Activated naive CD8-positive, alpha-beta T cell treated with anti-CD3 and anti-CD28 coated beads, Interleukin-2, amount 10 ng/mL, durations not matched to agents 7 days and 5 days (primary cell): Measurements from ENCODE around the gene UGT1A1. TPM values are rescaled to one million over a fixed set of nuclear protein-coding genes. Genes with fewer than 3 reads are reported as not detected.
"Not testable (repeated sequence)": the region's sequence is repeated elsewhere in the genome, so short reads cannot be mapped to it uniquely, and the experiment has no call there.

Experiments
- ATAC-seq: fragments of 150-1000 bp; cut with Tn5 transposase; one replicate; pipeline ENCODE4 v1.10.0; 2021; ENCODE audit warnings: low read depth, moderate library complexity
- POLR2A ChIA-PET: fragments of 350-600 bp; sonication (Branson Sonifier 250); formaldehyde crosslinking; loops from one replicate; lab custom pipeline; 2021; ENCODE audit warnings: antibody characterized with exemption; lab: Charles Lee
- DNase-seq: peaks from one replicate; pipeline ENCODE4 v3.0.0; 2021
- H3K27ac Mint-ChIP-seq: one replicate; pipeline ENCODE4 v1.8.0; 2022; ENCODE audit warnings: mild to moderate bottlenecking, mixed read lengths
- H3K27me3 Mint-ChIP-seq: one replicate; pipeline ENCODE4 v1.8.0; 2022; ENCODE audit warnings: mild to moderate bottlenecking, moderate library complexity, mixed read lengths
- H3K36me3 Mint-ChIP-seq: one replicate; pipeline ENCODE4 v1.8.0; 2021; ENCODE audit warnings: mild to moderate bottlenecking, mixed read lengths
- H3K4me1 Mint-ChIP-seq: one replicate; pipeline ENCODE4 v1.8.0; 2021; ENCODE audit warnings: mixed read lengths
- H3K4me3 Mint-ChIP-seq: one replicate; pipeline ENCODE4 v1.8.0; 2022; ENCODE audit warnings: mild to moderate bottlenecking, moderate library complexity, mixed read lengths
- H3K9me3 Mint-ChIP-seq: one replicate; pipeline ENCODE4 v1.8.0; 2021; ENCODE audit warnings: mixed read lengths
- total RNA-seq, 2 experiments: library from RNA; stranded (reverse); gene quantifications; one replicate each; pipeline ENCODE4 v1.2.3, GENCODE V29; 2021

The UGT1A1 gene
- total RNA-seq: not detected

- no peak within 1 kb of the TSS for H3K4me3 Mint-ChIP-seq
- H3K27me3 Mint-ChIP-seq: peaks cover 12% of the 10 kb centered on the region
- ATAC-seq (no peak), DNase-seq (no peak)
- no peaks in the 10 kb centered on the region for H3K9me3 Mint-ChIP-seq
- H3K27ac Mint-ChIP-seq: no peak within 1 kb of the TSS
- no peaks in the 10 kb centered on the region for H3K4me1 Mint-ChIP-seq
- POLR2A ChIA-PET: no interaction called here
- H3K36me3 Mint-ChIP-seq: no peaks in the 10 kb centered on the region
Observed at GRCh38 chr2:233760043-233760442, at the start of gene UGT1A1. UGT1A1 (plus strand) TSS chr2:233760270; CDS start chr2:233760288, 18 bp downstream.

DNA sequence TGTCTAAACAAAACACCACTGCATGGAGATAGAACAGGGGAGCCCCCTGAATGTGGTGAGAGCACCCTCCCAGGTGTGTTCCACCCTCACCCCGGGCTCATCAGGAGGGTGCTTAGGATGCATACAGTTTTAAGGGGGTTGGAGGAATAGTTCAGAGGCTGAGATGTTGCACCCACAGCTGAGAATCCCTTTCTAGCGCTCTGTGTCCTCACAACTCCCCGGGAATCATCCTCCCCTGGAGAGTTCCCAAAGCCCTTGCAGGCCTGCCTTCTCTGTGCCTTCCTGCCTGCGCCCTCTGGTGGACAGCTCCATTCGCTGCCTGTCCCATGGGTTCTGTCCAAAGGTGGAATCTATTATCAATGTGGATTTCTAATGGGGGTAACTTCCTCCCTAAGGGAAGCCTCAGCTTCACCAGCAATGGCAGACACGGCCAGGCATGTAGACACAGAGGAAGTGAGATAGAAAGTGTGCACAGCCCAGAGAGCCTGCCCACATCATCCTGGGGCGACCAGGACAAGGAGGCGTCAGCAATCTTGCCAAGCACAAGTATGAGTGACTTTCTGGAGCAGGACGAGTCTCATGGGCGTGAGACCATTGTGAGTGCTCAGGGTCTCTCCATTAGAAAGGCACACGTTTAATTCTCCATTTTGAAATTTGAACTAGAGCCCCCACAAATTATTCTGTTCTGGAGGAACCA lies 48.6 kb upstream of the UGT1A1 start:
- Mint-ChIP-seq H3K27me3 (peaks cover 35% of the 10 kb centered on the region), H3K27ac (no peak overlapping the region), H3K9me3 (no peaks in the 10 kb centered on the region), H3K4me3 (no peak overlapping the region), H3K4me1 (peaks cover 21% of the 10 kb centered on the region), H3K36me3 (no peaks in the 10 kb centered on the region)
- ATAC-seq: peak; percentile 70
- POLR2A ChIA-PET: no interaction called here
- peak; percentile 77 for DNase-seq

GRCh38 chr2:233712611-233713261 lies 47.3 kb upstream of the UGT1A1 start, which contains the start of gene UGT1A5:
UGT1A5 (plus strand) TSS chr2:233712907; CDS start chr2:233712992, 85 bp downstream.
- POLR2A ChIA-PET: no interaction called here

DNA sequence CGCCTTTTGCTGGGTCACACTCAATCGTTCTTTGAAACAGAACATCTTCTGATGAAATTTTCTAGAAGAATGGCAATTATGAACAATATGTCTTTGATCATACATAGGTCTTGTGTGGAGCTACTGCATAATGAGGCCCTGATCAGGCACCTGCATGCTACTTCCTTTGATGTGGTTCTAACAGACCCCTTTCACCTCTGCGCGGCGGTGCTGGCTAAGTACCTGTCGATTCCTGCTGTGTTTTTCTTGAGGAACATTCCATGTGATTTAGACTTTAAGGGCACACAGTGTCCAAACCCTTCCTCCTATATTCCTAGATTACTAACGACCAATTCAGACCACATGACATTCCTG lies 46.8 kb upstream of the UGT1A1 start:
- no peak for ATAC-seq
- Mint-ChIP-seq H3K9me3 (no peaks in the 10 kb centered on the region), H3K4me1 (peaks cover 21% of the 10 kb centered on the region), H3K27me3 (peaks cover 34% of the 10 kb centered on the region), H3K4me3 (no peak overlapping the region), H3K36me3 (no peaks in the 10 kb centered on the region), H3K27ac (no peak overlapping the region)
- POLR2A ChIA-PET: no interaction called here
- no peak for DNase-seq

More at GRCh38 chr2:233712611-233713261, 47.3 kb upstream of the UGT1A1 start, which contains the start of gene UGT1A5:
- Mint-ChIP-seq H3K4me1 (peaks cover 21% of the 10 kb centered on the region), H3K9me3 (no peaks in the 10 kb centered on the region), H3K27me3 (peaks cover 33% of the 10 kb centered on the region), H3K4me3 (no peak within 1 kb of the TSS), H3K36me3 (no peaks in the 10 kb centered on the region), H3K27ac (no peak within 1 kb of the TSS)
- ATAC-seq: no peak
- DNase-seq: no peak

GRCh38 chr2:233714121-233714520 lies 45.9 kb upstream of the UGT1A1 start:
- Mint-ChIP-seq H3K36me3 (no peaks in the 10 kb centered on the region), H3K9me3 (no peaks in the 10 kb centered on the region), H3K27ac (peak overlapping the region; percentile 2), H3K4me3 (peak overlapping the region; percentile 16), H3K4me1 (peaks cover 22% of the 10 kb centered on the region), H3K27me3 (peaks cover 34% of the 10 kb centered on the region)
- DNase-seq (no peak), ATAC-seq (peak; percentile 73)
- POLR2A ChIA-PET: no interaction called here

GRCh38 chr2:233718552-233718951 lies 41.5 kb upstream of the UGT1A1 start, which contains the start of gene UGT1A4:
UGT1A4 (plus strand) TSS chr2:233718736; CDS start chr2:233718821, 85 bp downstream.
- Mint-ChIP-seq H3K27ac (no peak within 1 kb of the TSS), H3K36me3 (no peaks in the 10 kb centered on the region), H3K4me3 (no peak within 1 kb of the TSS), H3K4me1 (peaks cover 20% of the 10 kb centered on the region), H3K9me3 (no peaks in the 10 kb centered on the region), H3K27me3 (peaks cover 35% of the 10 kb centered on the region)
- POLR2A ChIA-PET: no interaction called here
- DNase-seq: no peak
- no peak for ATAC-seq

GRCh38 chr2:233728723-233729301 lies 31.3 kb upstream of the UGT1A1 start, which contains the start of gene UGT1A3:
UGT1A3 (plus strand) TSS chr2:233729042; CDS start chr2:233729127, 85 bp downstream.
- Mint-ChIP-seq H3K27ac (no peak within 1 kb of the TSS), H3K36me3 (no peaks in the 10 kb centered on the region), H3K4me1 (no peaks in the 10 kb centered on the region), H3K27me3 (peaks cover 25% of the 10 kb centered on the region), H3K9me3 (no peaks in the 10 kb centered on the region), H3K4me3 (no peak within 1 kb of the TSS)
- DNase-seq: no peak
- no peak for ATAC-seq
- POLR2A ChIA-PET: no interaction called here

DNA sequence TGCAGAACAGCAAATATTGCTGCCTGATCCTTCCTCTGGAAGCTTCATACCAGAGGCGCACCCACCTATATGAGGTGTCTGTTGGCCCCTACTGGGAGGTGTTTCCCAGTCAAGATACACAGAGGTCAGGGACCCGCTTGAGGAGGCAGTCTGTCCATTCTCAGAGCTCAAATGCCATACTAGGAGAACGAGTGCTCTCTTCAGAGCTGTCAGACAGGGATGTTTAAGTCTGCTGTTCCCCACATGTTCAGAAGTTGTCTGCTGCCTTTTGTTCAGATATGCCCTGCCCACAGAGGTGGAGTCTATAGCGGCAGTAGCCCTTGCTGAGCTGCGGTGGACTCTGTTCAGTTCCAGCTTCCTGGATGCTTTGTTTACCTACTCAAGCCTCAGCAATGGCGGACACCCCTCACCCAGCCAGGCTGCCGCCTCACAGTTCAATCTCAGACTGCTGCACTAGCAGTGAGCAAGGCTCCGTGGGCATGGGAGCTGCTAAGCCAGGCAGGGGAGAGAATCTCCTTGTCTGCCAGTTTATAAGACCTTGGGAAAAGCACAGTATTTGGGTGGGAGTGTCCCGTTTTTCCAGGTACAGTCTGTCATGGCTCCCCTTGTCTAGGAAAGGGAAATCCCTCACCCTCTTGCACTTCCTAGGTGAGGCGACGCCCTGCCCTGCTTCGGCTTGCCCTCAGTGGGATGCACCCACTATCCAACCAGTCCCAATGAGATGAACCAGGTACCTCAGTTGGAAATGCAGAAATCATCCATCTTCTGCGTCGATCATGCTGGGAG lies 23.0 kb upstream of the UGT1A1 start:
- POLR2A ChIA-PET: not testable (repeated sequence)

DNA sequence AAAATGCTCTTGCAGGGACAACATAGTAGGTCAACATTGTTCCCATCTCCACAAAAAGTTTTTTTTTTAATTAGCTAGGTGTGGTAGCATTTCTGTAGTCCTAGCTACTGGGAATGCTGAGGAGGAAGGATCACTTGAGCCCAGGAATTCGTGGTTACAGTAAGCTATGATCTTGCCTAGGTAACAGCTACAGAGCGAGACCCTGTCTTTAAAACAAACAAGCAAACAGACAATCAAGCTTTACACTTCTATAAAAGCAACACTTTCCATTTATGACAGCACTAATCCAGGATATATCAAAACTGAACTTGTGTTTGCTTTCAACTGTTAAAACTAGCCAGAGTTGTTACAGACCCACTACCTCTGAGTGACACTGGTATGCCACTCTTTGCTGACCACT lies 19.2 kb upstream of the UGT1A1 start:
- Mint-ChIP-seq H3K4me3 (no peak overlapping the region), H3K36me3 (no peaks in the 10 kb centered on the region), H3K27ac (no peak overlapping the region), H3K27me3 (peaks cover 12% of the 10 kb centered on the region), H3K4me1 (no peaks in the 10 kb centered on the region), H3K9me3 (no peaks in the 10 kb centered on the region)
- no peak for DNase-seq
- ATAC-seq: no peak
- POLR2A ChIA-PET: no interaction called here

More for the DNA sequence above, 23.0 kb upstream of the UGT1A1 start:
- not testable (repeated sequence) for H3K27ac Mint-ChIP-seq, H3K9me3 Mint-ChIP-seq, H3K36me3 Mint-ChIP-seq, H3K4me1 Mint-ChIP-seq, ATAC-seq, H3K4me3 Mint-ChIP-seq, DNase-seq
- peaks cover 21% of the 10 kb centered on the region for H3K27me3 Mint-ChIP-seq

- DNase-seq (no peak), ATAC-seq (no peak)
- Mint-ChIP-seq H3K4me3 (no peak overlapping the region), H3K36me3 (no peaks in the 10 kb centered on the region), H3K27ac (no peak overlapping the region), H3K9me3 (peaks cover 3% of the 10 kb centered on the region), H3K4me1 (no peaks in the 10 kb centered on the region), H3K27me3 (peaks cover 12% of the 10 kb centered on the region)
- POLR2A ChIA-PET: no interaction called here
Observed at GRCh38 chr2:233743464-233744259, 16.4 kb upstream of the UGT1A1 start.

- Mint-ChIP-seq H3K4me1 (no peaks in the 10 kb centered on the region), H3K4me3 (no peak overlapping the region), H3K27me3 (peaks cover 15% of the 10 kb centered on the region), H3K9me3 (peaks cover 7% of the 10 kb centered on the region), H3K36me3 (no peaks in the 10 kb centered on the region), H3K27ac (no peak overlapping the region)
- POLR2A ChIA-PET: no interaction called here
- DNase-seq: no peak
- no peak for ATAC-seq
Observed at GRCh38 chr2:233745073-233745755, 14.9 kb upstream of the UGT1A1 start.

- POLR2A ChIA-PET, DNase-seq, H3K4me3 Mint-ChIP-seq, H3K36me3 Mint-ChIP-seq, H3K27ac Mint-ChIP-seq, H3K9me3 Mint-ChIP-seq, ATAC-seq, H3K4me1 Mint-ChIP-seq: not testable (repeated sequence)
- H3K27me3 Mint-ChIP-seq: peaks cover 15% of the 10 kb centered on the region
Observed at GRCh38 chr2:233745838-233746237, 14.2 kb upstream of the UGT1A1 start.
